Colonic mucosa (tissue), 4 donors: Measurements from ENCODE around the gene PWP2. TPM values are rescaled to one million over a fixed set of nuclear protein-coding genes. Genes with fewer than 3 reads are reported as not detected.

Source experiments
- DNase-seq: peaks from one replicate; pipeline ENCODE4 v3.0.0-alpha.2; 2020
- H3K27ac ChIP-seq: fragments of 200-600 bp; one replicate; pipeline ENCODE4 v1.8.0; 2021
- H3K27me3 ChIP-seq: fragments of 200-600 bp; one replicate; pipeline ENCODE4 v1.8.0; 2021
- H3K36me3 ChIP-seq: fragments of 200-600 bp; one replicate; pipeline ENCODE4 v1.8.0; 2021
- H3K4me1 ChIP-seq: fragments of 200-600 bp; one replicate; pipeline ENCODE4 v1.8.0; 2021; ENCODE audit warnings: mild to moderate bottlenecking
- H3K4me3 ChIP-seq: fragments of 200-600 bp; one replicate; pipeline ENCODE4 v1.8.0; 2021
- H3K9ac ChIP-seq, 2 donors: one replicate each; pipeline ENCODE4 v1.7.0; 2013; ENCODE audit warnings: control low read depth in 2 of 2, low read depth in 2 of 2, low read length in 2 of 2
- H3K9me3 ChIP-seq: fragments of 200-600 bp; one replicate; pipeline ENCODE4 v1.8.0; 2021
- intact Hi-C: fragments of 100-400 bp; cut with DNase I; formaldehyde crosslinking; loops from one replicate; pipeline ENCODE4 v1.14.1; 2022
- total RNA-seq, 2 donors: library from RNA; stranded (reverse); fragmentation: NEBNext Ultra II Directional in 1 of 2; extraction: Animal tissue kit (Norgen Biotek cat#: 25700) in 1 of 2; gene quantifications; one replicate each; pipeline ENCODE4 v1.2.1, GENCODE V29; 2021
- TF ChIP-seq, protein P1 (sequence below): fragments of 200-600 bp; IDR thresholded peaks from one replicate; pipeline ENCODE4 v1.8.0; 2022; ENCODE audit warnings: antibody characterized with exemption, mild to moderate bottlenecking
- donor health status: healthy.
- donor health status: DM: no; HTN: no; CAD: no.
- donor health status: DM: no; HTN: no; CAD: no.

PWP2 gene
- total RNA-seq, 2 donors from 2014 or later: 2.3 to 3.1 TPM

DNA sequence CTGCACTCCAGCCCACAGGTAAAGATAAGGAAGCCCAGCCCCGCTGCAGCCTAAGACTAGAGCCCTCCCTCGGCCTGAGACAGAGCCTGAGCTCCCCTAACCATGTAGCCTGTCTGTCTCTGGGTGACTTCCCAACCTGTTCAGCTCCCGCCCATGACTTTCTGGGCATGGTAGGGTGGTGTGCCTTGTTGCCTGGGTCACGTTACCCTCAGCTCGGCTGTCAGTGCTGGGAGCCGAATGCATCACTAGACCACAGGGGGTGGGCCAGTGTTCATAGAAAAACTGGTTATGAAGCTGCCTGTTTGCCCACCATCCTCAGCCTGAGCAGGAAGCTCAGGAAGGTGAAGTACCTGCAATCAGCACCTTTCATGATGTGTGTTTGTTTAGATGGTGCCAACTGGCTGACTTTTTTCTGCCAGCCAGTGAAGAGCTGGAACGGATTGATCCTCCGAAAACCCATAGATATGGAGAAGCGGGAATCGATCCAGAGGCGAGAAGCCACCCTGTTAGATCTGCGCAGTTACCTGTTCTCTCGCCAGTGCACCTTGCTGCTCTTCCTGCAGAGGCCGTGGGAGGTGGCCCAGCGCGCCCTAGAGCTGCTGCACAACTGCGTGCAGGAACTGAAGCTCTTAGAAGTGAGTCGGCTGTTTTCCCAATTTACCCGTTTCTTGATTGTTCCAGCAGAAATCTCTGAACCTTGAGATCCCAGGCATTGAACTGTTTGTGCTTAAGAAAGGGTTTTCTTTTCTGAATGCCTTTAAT, 43.9 kb upstream of the PWP2 start:
- no peaks in the 10 kb centered on the region for H3K4me1 ChIP-seq
- H3K27ac ChIP-seq: no peak overlapping the region
- H3K9ac ChIP-seq: no peak overlapping the region
- intact Hi-C loops: no loop called here
- H3K4me3 ChIP-seq: no peak overlapping the region
- no peaks in the 10 kb centered on the region for H3K9me3 ChIP-seq
- TF ChIP-seq, protein P1, sequence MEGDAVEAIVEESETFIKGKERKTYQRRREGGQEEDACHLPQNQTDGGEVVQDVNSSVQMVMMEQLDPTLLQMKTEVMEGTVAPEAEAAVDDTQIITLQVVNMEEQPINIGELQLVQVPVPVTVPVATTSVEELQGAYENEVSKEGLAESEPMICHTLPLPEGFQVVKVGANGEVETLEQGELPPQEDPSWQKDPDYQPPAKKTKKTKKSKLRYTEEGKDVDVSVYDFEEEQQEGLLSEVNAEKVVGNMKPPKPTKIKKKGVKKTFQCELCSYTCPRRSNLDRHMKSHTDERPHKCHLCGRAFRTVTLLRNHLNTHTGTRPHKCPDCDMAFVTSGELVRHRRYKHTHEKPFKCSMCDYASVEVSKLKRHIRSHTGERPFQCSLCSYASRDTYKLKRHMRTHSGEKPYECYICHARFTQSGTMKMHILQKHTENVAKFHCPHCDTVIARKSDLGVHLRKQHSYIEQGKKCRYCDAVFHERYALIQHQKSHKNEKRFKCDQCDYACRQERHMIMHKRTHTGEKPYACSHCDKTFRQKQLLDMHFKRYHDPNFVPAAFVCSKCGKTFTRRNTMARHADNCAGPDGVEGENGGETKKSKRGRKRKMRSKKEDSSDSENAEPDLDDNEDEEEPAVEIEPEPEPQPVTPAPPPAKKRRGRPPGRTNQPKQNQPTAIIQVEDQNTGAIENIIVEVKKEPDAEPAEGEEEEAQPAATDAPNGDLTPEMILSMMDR: no peak
- no peak for DNase-seq
- H3K27me3 ChIP-seq: no peaks in the 10 kb centered on the region
- peaks cover 12% of the 10 kb centered on the region for H3K36me3 ChIP-seq

DNA sequence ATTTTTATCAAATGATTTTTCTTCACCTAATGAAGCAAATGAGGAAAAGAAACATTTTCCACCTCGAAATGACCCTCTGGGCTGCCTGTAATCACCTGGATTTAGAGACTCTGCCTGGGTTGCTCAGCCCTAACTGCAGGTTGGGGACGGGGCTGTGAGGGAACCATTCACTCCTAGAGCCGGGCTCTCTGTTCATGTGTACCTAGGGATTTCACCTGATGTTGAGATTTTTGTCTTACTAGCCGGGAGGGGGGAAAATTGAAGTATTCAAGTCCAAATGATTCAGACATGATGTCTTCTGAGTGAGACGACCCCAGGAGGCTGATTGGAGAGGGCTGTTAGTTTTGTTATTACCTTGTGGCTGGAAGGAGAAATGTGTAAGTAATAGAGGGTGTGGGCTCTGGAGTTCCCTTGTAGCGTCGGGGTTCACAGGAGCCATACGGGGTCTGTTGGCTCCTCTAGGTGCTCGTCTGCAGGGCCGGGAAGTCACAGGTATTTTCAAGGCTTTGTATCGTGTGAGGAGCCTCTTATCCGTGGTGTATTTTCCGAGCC, 42.3 kb upstream of the PWP2 start:
- no peaks in the 10 kb centered on the region for H3K9me3 ChIP-seq
- DNase-seq: no peak
- H3K36me3 ChIP-seq: peaks cover 12% of the 10 kb centered on the region
- TF ChIP-seq, protein P1: no peak
- H3K27ac ChIP-seq: no peak overlapping the region
- peak overlapping the region in 1 of 2 donors; percentile 39 for H3K9ac ChIP-seq
- intact Hi-C loops: no loop called here
- no peaks in the 10 kb centered on the region for H3K27me3 ChIP-seq
- H3K4me3 ChIP-seq: no peak overlapping the region
- H3K4me1 ChIP-seq: no peaks in the 10 kb centered on the region

DNA sequence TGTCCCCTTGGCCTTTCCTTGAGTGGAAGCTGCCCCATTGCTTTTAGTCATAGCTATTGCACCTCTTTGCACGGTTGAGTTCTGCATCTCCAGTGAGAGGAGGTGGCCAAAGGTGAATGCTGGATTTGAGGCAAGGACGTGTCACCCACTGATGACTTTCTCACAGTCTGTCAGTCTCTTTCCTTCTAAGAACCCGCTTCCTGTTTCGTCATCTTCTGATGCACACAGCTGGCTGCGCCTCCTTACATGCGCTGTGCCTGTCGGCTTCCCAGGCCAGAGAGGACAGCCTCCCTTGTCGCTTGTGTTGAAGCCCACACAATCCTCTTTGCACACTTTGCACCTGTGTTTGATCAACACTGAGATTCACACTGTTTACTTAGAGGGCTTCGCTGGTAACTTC, 41.8 kb upstream of the PWP2 start:
- H3K4me1 ChIP-seq: no peaks in the 10 kb centered on the region
- H3K9ac ChIP-seq: no peak overlapping the region
- DNase-seq: no peak
- peak overlapping the region; percentile 17 for H3K27ac ChIP-seq
- H3K27me3 ChIP-seq: no peaks in the 10 kb centered on the region
- intact Hi-C loops: no loop called here
- H3K36me3 ChIP-seq: peaks cover 12% of the 10 kb centered on the region
- TF ChIP-seq, protein P1: no peak
- H3K9me3 ChIP-seq: no peaks in the 10 kb centered on the region
- H3K4me3 ChIP-seq: no peak overlapping the region

DNA sequence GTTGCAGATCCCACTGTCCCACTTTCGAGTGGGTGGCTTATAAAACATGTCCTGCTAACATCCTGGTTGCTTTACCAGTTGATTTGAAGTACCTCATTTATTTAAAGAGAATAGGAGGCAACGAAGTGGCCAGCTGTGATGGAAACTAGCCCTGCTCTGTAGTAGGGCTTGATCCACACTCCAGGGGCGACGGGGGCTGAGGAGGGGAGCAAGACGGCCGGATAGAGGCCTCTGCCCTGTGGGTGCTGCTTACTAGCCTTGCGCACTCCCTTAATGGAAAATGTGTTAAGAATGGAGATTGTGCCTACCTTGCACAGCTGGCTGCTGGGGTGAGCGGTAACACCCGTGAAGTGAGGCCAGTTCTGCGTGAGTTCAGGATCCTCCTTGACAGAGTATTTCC, 41.1 kb upstream of the PWP2 start:
- peaks cover 12% of the 10 kb centered on the region for H3K36me3 ChIP-seq

DNA sequence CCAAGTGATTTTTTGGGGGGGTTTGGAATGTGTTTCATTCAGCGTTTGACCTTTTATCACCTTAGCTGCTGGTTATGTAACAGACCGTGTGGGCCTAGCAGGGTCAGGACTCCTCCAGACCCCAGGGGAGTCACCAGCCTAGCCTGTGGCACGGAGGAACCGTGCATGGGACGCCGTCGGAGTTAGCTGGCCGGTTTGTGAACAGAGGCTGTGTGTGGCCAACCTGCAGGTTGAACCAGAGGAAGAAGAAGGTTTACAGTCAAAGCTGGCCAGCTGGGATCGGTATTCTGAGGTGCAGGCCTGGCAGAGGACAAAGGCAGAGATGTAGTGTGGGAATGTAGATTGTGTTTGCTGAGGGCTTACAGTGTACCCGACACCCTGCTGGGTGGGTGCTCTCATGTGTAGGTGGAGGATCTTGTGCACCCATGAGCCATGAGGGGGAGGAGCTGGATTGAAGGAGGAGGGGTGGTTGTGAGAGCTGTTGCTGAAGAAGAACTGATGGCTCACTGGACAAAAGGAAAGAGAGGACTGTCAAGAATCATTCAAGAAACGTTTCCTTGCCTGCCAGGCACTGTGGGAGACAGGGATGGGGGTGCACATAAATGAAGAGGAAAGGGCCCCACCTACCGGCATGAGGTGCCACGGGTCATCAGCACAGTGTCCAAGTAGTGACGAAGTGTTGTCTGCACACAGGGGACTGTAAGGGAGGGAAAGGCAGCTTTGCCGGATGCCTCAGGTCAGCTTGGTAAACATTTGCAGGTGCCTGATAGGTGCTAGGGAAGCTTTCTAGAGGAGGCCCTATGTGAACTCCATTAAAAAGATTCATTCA, 40.0 kb upstream of the PWP2 start:
- Histone ChIP-seq H3K9ac (peak overlapping the region in 1 of 2 donors; percentile 20), H3K36me3 (peaks cover 12% of the 10 kb centered on the region), H3K27me3 (no peaks in the 10 kb centered on the region), H3K4me3 (no peak overlapping the region), H3K27ac (no peak overlapping the region), H3K4me1 (no peaks in the 10 kb centered on the region), H3K9me3 (no peaks in the 10 kb centered on the region)
- no peak for DNase-seq
- TF ChIP-seq, protein P1: no peak
- intact Hi-C loops: no loop called here

More for the DNA sequence above, 41.1 kb upstream of the PWP2 start:
- Histone ChIP-seq H3K4me3 (no peak overlapping the region), H3K9ac (no peak overlapping the region), H3K27me3 (no peaks in the 10 kb centered on the region), H3K4me1 (no peaks in the 10 kb centered on the region), H3K27ac (peak overlapping the region; percentile 17), H3K9me3 (no peaks in the 10 kb centered on the region)
- intact Hi-C loops: no loop called here
- DNase-seq: no peak
- TF ChIP-seq, protein P1: no peak
